OCI-LY1 (cell line): ENCODE results near the gene CD22.

Experiments used
- EZH2 ChIP-seq: fragments of 200-600 bp; sonication (generic), shearing (Covaris generic); IDR thresholded peaks from 2 replicates; pipeline ENCODE4 v1.8.0; 2017; ENCODE audit warnings: borderline replicate concordance, mixed run types, mild to moderate bottlenecking, antibody characterized with exemption, low read length, moderate library complexity, mixed read lengths
- TF ChIP-seq, protein P1 (sequence below): fragments of 200-600 bp; sonication (generic), shearing (Covaris generic); IDR thresholded peaks from 2 replicates; pipeline ENCODE4 v1.5.1; 2017; ENCODE audit warnings: mild to moderate bottlenecking, antibody characterized with exemption, low read length, moderate library complexity, mixed read lengths

DNA sequence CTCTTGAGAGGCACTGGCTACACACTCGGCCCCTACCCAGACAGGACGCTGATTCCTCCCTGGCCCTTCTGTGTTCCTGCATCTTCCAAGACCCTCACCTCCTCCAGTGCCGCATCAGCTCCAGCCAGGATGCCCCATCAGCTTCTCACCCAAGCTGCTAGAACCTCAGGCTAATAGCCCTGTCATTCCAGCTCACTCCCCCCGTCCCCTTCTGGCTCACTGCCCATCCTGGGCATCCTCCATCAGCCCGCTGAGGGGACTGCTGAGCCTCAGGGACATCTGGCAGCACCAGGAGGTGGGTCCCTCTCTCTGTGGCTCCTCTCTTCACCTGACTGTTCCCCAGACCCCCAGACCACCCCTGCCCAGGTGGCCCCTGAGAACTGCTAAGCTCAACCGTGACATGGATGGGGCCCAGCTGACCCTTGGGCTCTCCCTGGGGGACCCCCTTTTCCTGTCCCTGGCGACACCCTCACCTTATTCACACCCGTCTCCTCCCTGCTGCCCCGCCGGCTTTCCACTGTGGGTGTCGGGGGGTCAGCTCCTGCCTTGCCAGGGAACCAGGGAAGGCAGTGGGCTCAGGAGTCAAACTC lies 34.1 kb downstream of the CD22 start:
- TF ChIP-seq, protein P1, sequence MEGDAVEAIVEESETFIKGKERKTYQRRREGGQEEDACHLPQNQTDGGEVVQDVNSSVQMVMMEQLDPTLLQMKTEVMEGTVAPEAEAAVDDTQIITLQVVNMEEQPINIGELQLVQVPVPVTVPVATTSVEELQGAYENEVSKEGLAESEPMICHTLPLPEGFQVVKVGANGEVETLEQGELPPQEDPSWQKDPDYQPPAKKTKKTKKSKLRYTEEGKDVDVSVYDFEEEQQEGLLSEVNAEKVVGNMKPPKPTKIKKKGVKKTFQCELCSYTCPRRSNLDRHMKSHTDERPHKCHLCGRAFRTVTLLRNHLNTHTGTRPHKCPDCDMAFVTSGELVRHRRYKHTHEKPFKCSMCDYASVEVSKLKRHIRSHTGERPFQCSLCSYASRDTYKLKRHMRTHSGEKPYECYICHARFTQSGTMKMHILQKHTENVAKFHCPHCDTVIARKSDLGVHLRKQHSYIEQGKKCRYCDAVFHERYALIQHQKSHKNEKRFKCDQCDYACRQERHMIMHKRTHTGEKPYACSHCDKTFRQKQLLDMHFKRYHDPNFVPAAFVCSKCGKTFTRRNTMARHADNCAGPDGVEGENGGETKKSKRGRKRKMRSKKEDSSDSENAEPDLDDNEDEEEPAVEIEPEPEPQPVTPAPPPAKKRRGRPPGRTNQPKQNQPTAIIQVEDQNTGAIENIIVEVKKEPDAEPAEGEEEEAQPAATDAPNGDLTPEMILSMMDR, result no peak
- no peak for TF ChIP-seq EZH2
